Measurements from ENCODE around the gene ATP8B2.

DNA sequence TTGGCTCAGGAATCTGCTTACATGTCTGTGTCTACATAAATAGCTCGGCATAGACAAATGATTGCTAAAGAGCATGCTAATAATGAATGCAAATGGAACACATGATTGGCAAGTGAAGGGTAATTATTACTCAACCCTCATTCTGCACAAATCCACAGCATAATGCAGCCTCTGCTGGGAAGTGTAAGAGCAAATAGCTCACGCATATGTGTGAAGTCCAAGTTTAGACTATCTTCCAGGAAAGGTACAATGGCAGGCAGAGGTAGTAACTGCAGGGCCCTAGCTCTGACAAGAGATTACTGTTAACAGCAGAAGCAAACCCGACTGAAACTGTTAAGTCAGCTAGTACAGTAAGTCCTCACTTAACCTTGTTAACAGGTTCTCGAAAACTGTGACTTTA is 72.8 kb downstream of the ATP8B2 start:
- no peak for TF ChIP-seq CTCF (conservative IDR thresholded peaks at IDR 0.05 in 1 of 2, IDR thresholded peaks at IDR 0.05 in 1 of 2; ENCODE audit: extremely low read depth in 1 of 2, insufficient read depth in 1 of 2, low read depth in 1 of 2, low read length in 2 of 2)
- no peak for TF ChIP-seq EZH2 (IDR thresholded peaks at IDR 0.05; ENCODE audit: borderline replicate concordance, low read length)
